Uterus (tissue), 4 donors: ENCODE data around the gene INPP5A. TPM values are rescaled to one million over a fixed set of nuclear protein-coding genes. Genes with fewer than 3 reads are reported as not detected.
"Not testable (repeated sequence)": the region's sequence is repeated elsewhere in the genome, so short reads cannot be mapped to it uniquely, and the experiment has no call there.

ENCODE experiments used
- DNase-seq, 2 donors: peaks; one replicate each; pipeline ENCODE4 v3.0.0-alpha.2; 2019 to 2020
- H3K27ac ChIP-seq, 2 donors: fragments of 200-600 bp; sonication (generic); 1 replicate in 1 of 2; 2 replicates in 1 of 2; pipeline ENCODE4 v1.5.1; 2016 to 2018
- H3K27me3 ChIP-seq, 2 donors: fragments of 200-600 bp; sonication (generic); one replicate each; pipeline ENCODE4 v1.5.1; 2018 to 2019; ENCODE audit warnings: control low read depth in 1 of 2
- H3K36me3 ChIP-seq, 2 donors: fragments of 200-600 bp; sonication (generic); one replicate each; pipeline ENCODE4 v1.5.1; 2019; ENCODE audit warnings: control low read depth in 1 of 2
- H3K4me1 ChIP-seq, 2 donors: fragments of 200-600 bp; sonication (generic); one replicate each; pipeline ENCODE4 v1.5.1; 2018 to 2019; ENCODE audit warnings: control low read depth in 1 of 2
- H3K4me3 ChIP-seq, 2 donors: fragments of 200-600 bp; sonication (generic); 1 replicate in 1 of 2; 2 replicates in 1 of 2; pipeline ENCODE4 v1.5.1; 2018 to 2019; ENCODE audit warnings: mild to moderate bottlenecking in 1 of 2
- H3K9me3 ChIP-seq, 2 donors: fragments of 200-600 bp; sonication (generic); one replicate each; pipeline ENCODE4 v1.5.1; 2019; ENCODE audit warnings: control low read depth in 1 of 2
- POLR2A ChIP-seq, 2 donors: fragments of 450-650 bp; IDR thresholded peaks; one replicate each; pipeline ENCODE4 v1.6.1; 2016; ENCODE audit warnings: antibody characterized with exemption in 2 of 2, mild to moderate bottlenecking in 1 of 2, moderate library complexity in 1 of 2
- intact Hi-C: fragments of 100-400 bp; cut with DNase I; formaldehyde crosslinking; loops from one replicate; pipeline ENCODE4 v1.15.1; 2023; ENCODE audit warnings: low total_unique reads
- total RNA-seq, 4 donors: library from RNA; depleted of rRNA in 3 of 4; stranded (reverse); fragments of >200 nt in 3 of 4; gene quantifications; one replicate each; pipeline versions ENCODE4 v1.1.0 to v1.2.4, GENCODE V29; 2014 to 2023
- TF ChIP-seq, protein P1 (sequence below), 4 experiments: fragments of 200-600 bp in 2 of 4; fragments of 450-650 bp in 2 of 4; sonication (generic) in 2 of 4; IDR thresholded peaks; one replicate each; pipeline ENCODE4 v1.5.1; 2016 to 2019; ENCODE audit warnings: antibody characterized with exemption in 4 of 4, mild to moderate bottlenecking in 2 of 4, moderate library complexity in 1 of 4
- donor health status: DM: yes; HTN: yes; CAD: no.

The INPP5A gene
- total RNA-seq, 4 donors from 2014 or later, result 22.5 to 160 (median 93.2) TPM

DNA sequence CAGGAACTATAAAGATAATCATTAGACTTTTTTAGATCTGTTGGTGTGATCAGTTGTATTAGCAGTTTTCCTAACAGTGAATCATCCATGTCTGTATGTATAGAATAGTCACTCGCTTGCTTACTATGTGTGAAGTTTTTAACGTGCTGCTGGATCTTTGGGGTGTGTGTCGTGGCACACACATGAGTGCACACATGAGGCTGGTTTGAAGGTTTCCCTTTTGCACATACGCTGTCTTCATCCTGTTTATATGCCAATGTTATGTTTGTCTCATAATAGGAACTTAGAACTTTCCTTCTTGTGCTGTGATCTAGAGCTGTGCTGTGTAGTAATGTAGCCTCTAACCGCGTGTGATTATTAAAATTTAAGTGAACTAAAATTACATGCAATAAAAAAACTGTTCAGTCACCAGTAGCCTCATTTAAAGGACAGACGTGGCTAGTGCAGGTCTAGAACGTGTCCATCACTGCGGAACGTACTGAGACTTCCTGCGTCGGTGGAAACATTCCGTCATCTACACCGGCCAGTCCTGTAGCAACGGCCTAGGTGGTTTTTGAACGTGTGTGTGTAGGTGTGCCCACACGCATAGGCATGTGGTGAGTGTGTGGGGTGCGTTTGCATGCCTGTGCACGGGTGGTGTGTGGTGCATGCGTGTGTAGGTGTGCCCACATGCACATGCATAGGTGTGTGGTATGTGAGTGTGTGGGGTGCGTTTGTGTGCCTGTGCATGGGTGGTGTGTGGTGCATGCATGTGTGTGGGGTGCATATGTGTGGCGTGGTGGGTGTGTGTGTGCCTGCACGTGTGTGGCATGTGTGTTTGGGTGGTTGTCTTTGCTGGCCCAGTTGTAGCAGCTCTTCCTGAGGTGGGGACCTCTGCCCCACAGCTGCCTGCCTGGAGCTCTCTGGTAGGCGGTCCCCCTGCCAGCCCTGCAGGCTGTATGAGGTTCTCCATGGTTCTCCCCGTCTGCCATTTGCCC is 56.6 kb downstream of the INPP5A start:
- intact Hi-C loops, result no loop called here
- no peak for DNase-seq
- H3K4me1 ChIP-seq, result peaks cover 0 to 4% of the 10 kb centered on the region in 2 donors
- no peak overlapping the region for H3K4me3 ChIP-seq
- H3K27me3 ChIP-seq, result no peaks in the 10 kb centered on the region
- H3K36me3 ChIP-seq, result no peaks in the 10 kb centered on the region
- H3K9me3 ChIP-seq, result no peaks in the 10 kb centered on the region
- no peak overlapping the region for H3K27ac ChIP-seq
- TF ChIP-seq POLR2A (IDR thresholded peaks at IDR 0.05), result no peak
- TF ChIP-seq, protein P1, sequence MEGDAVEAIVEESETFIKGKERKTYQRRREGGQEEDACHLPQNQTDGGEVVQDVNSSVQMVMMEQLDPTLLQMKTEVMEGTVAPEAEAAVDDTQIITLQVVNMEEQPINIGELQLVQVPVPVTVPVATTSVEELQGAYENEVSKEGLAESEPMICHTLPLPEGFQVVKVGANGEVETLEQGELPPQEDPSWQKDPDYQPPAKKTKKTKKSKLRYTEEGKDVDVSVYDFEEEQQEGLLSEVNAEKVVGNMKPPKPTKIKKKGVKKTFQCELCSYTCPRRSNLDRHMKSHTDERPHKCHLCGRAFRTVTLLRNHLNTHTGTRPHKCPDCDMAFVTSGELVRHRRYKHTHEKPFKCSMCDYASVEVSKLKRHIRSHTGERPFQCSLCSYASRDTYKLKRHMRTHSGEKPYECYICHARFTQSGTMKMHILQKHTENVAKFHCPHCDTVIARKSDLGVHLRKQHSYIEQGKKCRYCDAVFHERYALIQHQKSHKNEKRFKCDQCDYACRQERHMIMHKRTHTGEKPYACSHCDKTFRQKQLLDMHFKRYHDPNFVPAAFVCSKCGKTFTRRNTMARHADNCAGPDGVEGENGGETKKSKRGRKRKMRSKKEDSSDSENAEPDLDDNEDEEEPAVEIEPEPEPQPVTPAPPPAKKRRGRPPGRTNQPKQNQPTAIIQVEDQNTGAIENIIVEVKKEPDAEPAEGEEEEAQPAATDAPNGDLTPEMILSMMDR (IDR thresholded peaks at IDR 0.05), result no peak

GRCh38 chr10:132595021-132595420 is 57.4 kb downstream of the INPP5A start:
- Histone ChIP-seq H3K27me3 (no peaks in the 10 kb centered on the region), H3K4me3 (no peak overlapping the region), H3K9me3 (no peaks in the 10 kb centered on the region), H3K36me3 (no peaks in the 10 kb centered on the region), H3K27ac (no peak overlapping the region), H3K4me1 (peaks cover 0 to 4% of the 10 kb centered on the region in 2 donors)
- intact Hi-C loops, result no loop called here
- TF ChIP-seq, protein P1 (IDR thresholded peaks at IDR 0.05), result no peak
- no peak for DNase-seq

DNA sequence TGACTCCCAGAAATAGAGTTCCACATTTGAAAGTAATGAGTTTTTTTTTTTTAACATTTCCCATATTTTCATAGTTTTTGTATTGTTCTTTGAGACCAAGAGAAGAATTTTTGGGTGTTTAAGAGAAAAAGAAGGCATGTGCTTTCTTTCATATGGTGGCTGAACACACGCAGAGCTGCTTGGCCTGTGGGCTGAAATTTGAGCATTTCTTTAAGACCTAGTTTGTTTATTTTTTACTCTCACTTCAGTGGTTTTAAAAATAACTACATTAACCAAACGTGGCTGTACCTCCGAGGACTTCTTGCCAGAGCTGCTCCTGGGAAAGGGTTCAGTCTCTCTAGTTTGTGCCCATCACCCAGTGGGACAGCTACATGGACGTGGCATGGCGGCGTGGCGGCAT is 58.3 kb downstream of the INPP5A start:
- intact Hi-C loops, result no loop called here
- H3K4me1 ChIP-seq, result peaks cover 0 to 4% of the 10 kb centered on the region in 2 donors
- no peak for TF ChIP-seq POLR2A (IDR thresholded peaks at IDR 0.05)
- TF ChIP-seq, protein P1 (IDR thresholded peaks at IDR 0.05), result no peak

GRCh38 chr10:132596742-132597279 is 59.2 kb downstream of the INPP5A start:
- no peak for TF ChIP-seq POLR2A (IDR thresholded peaks at IDR 0.05)
- TF ChIP-seq, protein P1 (IDR thresholded peaks at IDR 0.05), result no peak
- Histone ChIP-seq H3K9me3 (no peaks in the 10 kb centered on the region), H3K4me3 (no peak overlapping the region), H3K4me1 (peaks cover 0 to 4% of the 10 kb centered on the region in 2 donors), H3K36me3 (no peaks in the 10 kb centered on the region), H3K27ac (no peak overlapping the region), H3K27me3 (no peaks in the 10 kb centered on the region)
- intact Hi-C loops, result no loop called here
- DNase-seq, result no peak

More for the DNA sequence above, 58.3 kb downstream of the INPP5A start:
- no peak for DNase-seq
- no peaks in the 10 kb centered on the region for H3K27me3 ChIP-seq
- H3K36me3 ChIP-seq, result no peaks in the 10 kb centered on the region
- no peaks in the 10 kb centered on the region for H3K9me3 ChIP-seq
- no peak overlapping the region for H3K4me3 ChIP-seq
- no peak overlapping the region for H3K27ac ChIP-seq

- Histone ChIP-seq H3K9me3 (no peaks in the 10 kb centered on the region), H3K4me3 (no peak overlapping the region), H3K4me1 (peaks cover 0 to 4% of the 10 kb centered on the region in 2 donors), H3K36me3 (no peaks in the 10 kb centered on the region), H3K27ac (no peak overlapping the region), H3K27me3 (no peaks in the 10 kb centered on the region)
- DNase-seq, result no peak
- intact Hi-C loops, result no loop called here
- TF ChIP-seq, protein P1 (IDR thresholded peaks at IDR 0.05), result no peak
- TF ChIP-seq POLR2A (IDR thresholded peaks at IDR 0.05), result no peak
These were observed 60.1 kb downstream of the INPP5A start for GRCh38 chr10:132597654-132598053.

GRCh38 chr10:132599023-132599618 is 61.5 kb downstream of the INPP5A start:
- intact Hi-C loops, H3K27ac ChIP-seq, DNase-seq, H3K36me3 ChIP-seq, H3K4me3 ChIP-seq, H3K9me3 ChIP-seq, H3K4me1 ChIP-seq, H3K27me3 ChIP-seq: not testable (repeated sequence)
